ENCODE results near the gene GFPT1.

- TF ChIP-seq CTCF (IDR thresholded peaks at IDR 0.05) (no peak), POLR2A (IDR thresholded peaks at IDR 0.05) (no peak)
These were observed 64.4 kb downstream of the GFPT1 start for GRCh38 chr2:69322631-69323030.

All from uterus (tissue), 2 donors.